Measurements from ENCODE around the gene ARL4A.
"Not testable (repeated sequence)": the region's sequence is repeated elsewhere in the genome, so short reads cannot be mapped to it uniquely, and the experiment has no call there.

Gene ARL4A

DNA sequence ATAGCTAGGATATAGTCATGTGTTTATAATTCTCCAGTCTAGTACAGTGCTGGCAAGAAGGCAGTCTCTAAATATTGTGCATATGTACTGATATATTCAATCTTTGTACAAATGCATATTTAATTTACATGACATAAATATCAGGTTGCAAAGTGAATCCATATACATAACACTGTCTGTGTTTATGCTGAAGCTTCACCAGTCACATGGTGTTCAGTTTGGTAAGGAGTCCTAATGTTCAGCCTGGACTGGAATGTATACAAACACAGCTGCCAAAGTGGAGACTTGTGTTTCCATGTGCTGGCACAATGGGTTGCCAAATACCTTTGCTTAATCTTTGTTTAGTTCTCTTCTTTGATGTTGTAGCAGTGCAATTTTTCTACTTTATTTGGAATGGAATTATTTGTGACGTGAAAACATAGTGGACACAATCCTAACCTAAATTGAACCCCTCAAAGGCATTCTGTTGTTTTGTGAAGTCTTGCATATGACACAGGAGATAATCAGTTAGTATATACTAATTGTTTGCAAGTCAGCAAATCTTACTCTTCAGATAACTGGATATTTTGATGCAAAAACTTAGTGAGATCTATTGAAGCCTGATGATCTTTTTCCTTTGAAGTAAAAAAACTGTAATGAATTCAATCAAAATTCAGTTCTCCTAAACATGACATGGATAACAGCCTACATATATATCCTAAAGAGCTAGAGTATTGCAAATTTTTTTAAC is 17.3 kb upstream of the ARL4A start:
- no peak for DNase-seq (ENCODE audit: low read depth in 2 of 2)

- no peak for DNase-seq (ENCODE audit: low read depth in 2 of 2)
Measured at GRCh38 chr7:12670743-12671520, 16.5 kb upstream of the ARL4A start.

DNA sequence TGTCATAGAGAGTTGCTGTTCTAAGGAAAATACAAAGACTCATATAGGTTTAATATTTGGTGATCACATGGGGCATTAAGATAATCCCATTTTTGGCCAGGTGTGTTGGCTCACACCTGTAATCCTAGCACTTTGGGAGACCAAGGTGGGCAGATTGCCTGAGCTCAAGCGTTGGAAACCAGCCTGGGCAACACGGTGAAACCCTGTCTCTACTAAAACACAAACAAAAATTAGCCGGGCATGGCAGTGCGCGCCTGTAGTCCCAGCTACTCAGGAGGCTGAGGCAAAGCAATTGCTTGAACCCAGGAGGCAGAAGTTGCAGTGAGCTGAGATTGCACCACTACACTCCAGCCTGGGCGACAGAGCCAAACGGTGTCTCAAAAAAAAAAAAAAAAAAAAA is 14.0 kb upstream of the ARL4A start:
- DNase-seq (ENCODE audit: low read depth in 2 of 2), result not testable (repeated sequence)

DNA sequence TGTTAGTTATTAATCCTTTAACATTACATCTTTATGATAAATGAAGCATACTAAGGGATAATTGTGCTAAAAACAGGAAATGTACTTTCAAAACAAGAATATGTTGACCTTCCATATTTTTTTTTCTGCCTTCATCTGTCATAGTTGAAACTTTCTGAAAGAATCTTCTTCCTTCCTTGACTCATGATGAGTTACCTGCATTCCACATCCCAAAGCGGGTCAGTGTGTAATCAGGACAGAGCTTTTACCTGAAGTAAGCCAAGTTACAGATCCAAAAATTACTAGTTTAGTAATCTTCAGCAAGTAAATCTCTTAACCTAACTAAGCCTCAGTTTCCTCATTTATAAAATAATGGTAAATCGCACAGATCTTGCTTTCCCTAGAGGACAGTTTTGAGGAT is 13.4 kb upstream of the ARL4A start:
- no peak for DNase-seq (ENCODE audit: low read depth in 2 of 2)

DNA sequence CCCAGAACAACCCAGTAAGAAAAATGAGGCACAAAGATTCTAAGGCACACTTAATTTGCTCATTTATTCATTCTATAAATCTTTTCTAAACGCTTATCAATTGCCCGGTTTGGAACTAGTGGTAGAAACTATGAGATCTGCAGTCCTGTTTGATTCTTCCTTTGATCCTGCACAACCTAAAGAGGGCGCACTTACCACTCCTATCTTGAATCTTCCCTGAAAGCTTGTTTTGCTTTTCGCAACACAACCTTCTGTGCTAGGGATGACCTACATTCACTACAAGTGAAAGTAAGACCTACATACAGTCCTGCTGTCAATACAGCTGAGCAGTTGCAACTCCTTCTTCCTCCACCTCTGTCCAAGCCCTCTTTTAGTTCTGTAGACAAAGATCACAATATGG is 12.6 kb upstream of the ARL4A start:
- DNase-seq (ENCODE audit: low read depth in 2 of 2), result no peak

DNA sequence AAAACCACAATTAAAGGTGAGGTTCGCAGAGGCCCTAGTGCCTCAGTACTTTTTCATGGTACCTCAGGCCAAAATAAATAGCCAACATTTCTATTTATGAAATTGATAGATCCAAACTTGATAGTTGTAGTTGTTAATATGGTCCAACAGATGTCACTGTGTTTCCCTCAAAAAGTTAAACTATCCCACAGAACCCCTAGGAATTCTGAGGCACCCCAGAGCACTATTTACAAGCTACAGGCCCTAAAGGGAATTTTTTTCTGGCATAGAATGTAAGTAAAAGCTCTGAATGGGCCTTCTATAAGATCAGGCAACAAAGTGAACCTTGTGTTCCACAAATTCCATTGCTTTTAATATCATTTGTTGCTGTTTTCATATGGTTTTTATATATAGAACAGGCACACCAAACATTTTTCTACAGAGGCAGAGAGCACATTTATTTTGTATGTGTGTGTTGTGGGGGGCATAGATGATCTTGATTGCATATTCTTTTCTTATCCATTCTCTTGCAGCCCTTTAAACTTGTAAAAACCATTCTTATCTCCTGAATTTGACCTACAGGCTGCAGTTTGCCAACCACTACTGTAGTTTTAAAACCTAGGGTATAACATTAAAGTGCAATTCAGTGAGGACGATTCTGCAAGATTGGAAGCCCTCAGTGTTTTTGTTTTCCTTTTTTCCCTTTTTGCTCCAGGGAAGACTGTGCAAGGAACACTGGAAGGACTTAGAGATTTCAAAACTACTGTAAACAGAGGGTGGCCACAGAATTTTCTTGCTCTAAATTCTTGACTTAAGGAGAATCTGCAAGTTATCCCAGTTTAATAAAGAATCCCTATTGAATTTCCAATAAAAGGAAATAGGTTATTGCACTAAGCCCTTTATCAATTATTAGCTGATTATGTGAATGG is 3.5 kb upstream of the ARL4A start:
- DNase-seq (ENCODE audit: low read depth in 2 of 2), result no peak

DNA sequence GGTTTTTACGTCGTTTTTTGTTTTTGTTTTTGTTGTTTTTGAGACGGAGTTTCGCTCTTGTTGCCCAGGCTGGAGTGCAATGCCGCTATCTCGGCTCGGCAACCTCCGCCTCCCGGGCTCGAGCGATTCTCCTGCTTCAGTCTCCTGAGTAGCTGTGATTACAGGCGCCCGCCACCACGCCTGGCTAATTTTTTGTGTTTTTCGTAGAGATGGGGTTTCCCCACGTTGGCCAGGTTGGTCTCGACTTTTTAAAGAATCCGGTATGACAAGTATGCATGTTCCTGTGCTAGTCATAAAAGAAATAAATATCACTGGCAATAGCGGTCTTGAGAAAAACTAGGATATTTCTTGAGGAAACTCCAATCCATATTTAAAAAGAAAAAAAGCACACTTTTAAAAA is 2.7 kb upstream of the ARL4A start:
- DNase-seq (ENCODE audit: low read depth in 2 of 2), result no peak

- peak in 1 of 2 donors; percentile 4 for DNase-seq (ENCODE audit: low read depth in 2 of 2)
Measured at GRCh38 chr7:12685550-12685949, 1.9 kb upstream of the ARL4A start.

- peak; percentile 87 to 93 for DNase-seq (ENCODE audit: low read depth in 2 of 2)
Measured at GRCh38 chr7:12686234-12686890, 1.1 kb upstream of the ARL4A start.

DNA sequence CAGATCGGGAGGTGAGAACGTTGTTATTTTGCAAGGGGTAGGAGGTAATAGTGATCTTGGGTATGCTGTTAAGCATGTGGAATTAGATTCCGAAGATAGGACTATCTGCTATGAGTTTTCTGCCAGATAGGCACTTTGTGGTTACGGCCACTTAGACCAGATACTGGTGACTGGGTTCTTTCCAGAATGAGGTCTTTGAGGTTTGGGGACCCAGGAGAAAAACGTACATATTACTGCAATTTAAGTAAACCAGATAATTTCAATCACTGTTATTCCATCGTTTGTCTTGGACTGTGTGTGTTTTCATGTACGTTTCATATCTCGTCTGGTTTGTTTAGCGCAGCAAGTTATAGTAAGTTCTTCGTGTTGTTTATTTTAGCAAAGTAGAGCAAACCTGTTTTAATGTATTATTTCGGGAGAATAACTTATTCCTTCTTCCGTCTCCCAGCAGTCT is 312 bp downstream of the ARL4A start:
- DNase-seq (ENCODE audit: low read depth in 2 of 2), result no peak

- DNase-seq (ENCODE audit: low read depth in 2 of 2), result not testable (repeated sequence)
Measured at GRCh38 chr7:12688485-12689170, 1.2 kb downstream of the ARL4A start.

GRCh38 chr7:12689451-12689850 is 2.0 kb downstream of the ARL4A start:
- no peak for DNase-seq (ENCODE audit: low read depth in 2 of 2)

DNA sequence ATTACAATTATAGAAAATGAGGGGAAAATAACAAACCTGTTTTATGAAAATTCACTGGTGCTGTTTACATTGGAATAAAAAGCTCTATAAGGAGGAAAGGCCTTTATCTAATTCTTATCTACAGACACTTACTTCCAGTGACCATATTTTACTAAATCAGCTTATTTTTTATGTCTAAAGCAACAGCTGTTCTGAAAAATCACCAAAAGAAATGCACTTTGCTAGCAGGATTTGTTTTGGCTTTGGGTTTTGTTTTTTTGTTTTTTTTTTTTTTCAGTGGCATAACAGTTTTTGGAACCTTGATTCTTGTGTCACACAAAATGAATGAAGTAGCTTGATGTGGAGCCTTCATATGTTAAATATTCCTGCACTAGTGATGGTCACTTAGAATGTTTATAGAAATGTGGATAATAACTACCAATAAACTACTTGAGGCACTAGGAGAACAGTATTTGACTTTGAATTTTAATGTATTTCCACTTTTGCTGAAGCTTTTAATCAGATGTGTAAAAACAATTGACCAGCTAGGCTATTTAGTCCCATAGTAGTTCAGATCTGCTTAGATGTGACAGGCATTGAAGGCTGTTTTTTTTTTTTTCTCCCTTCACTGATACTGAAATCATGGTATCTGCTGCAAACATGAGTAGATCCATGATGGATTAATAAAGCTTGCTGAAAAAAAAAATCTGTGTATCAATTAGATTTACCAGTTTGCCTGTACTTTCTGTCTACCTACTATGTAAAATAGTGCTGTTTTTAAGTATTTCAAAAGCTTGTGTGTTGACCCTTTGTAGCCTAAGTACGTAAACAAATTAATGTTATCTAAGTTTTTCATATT is 2.8 kb downstream of the ARL4A start:
- no peak for DNase-seq (ENCODE audit: low read depth in 2 of 2)

DNA sequence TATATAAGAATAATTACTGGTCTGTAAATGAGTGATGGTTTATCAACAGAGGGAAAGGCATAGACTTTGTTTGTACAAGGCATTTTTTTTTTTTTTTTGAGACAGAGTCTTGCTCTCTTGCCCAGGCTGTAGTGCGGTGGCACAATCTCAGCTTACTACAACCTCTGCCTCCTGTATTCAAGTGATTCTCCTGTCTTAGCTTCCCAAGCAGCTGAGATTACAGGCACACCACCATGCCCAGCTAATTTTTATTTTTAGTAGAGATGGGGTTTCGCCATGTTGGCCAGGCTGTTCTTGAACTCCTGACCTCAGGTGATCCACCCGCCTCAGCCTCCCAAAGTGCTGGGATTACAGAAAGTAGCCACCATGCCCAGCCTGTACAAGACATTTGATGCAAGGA is 4.0 kb downstream of the ARL4A start:
- not testable (repeated sequence) for DNase-seq (ENCODE audit: low read depth in 2 of 2)

DNA sequence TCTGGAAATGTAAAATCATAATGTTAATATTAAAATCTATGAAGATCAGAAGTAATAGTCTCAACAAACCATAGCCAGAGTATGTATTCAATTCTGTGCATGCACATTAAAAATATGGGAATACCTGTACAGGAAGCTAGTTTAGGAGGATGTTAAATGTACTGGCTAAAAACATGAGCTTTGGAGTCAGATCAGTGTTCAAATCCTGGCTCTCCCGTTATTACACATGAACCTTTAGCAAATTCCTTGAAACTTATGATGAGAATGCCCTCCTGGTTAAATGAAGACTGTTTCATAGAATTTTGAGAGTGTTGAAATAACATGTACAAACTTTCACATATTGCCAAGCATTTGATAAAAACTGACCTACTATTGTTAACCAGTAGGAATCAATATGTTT is 4.6 kb downstream of the ARL4A start:
- DNase-seq (ENCODE audit: low read depth in 2 of 2), result no peak

DNA sequence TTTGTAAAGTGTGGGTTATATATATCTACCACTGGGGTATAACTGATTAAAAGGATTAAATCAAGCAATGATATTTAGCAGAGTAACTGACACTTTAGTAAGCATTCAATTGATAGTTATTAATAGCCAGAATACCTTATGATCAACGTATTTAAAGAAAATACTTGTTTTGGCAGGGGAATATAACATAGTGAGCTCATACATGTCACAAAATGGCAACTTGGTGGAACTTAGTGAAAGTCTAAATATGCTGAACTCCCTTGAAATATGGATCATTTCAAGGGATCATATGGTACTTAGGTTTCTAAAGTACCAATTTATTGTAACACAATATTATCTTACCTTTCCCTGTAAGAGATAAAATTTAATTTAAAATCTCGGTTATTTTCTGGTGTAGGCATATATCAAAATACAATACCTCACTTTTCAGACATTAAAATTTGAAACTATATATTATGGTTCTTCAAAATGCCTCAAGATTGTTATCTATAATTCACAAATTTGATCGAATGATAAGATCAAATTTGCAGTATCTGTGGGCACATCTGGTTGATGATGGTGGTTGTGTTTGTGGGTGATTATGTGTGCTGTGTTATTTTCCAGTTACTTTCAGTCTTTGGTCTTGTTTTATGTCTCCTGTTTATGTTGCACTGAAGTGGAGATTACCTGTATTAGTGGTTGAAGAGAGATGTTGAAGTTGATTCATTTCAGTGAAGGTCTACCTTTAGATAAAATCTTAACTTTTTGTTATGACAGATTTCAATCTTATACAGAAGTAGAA is 5.2 kb downstream of the ARL4A start:
- no peak for DNase-seq (ENCODE audit: low read depth in 2 of 2)

GRCh38 chr7:12694817-12695216 is 7.4 kb downstream of the ARL4A start:
- no peak for DNase-seq (ENCODE audit: low read depth in 2 of 2)

GRCh38 chr7:12695965-12696364 is 8.5 kb downstream of the ARL4A start:
- DNase-seq (ENCODE audit: low read depth in 2 of 2), result no peak

DNA sequence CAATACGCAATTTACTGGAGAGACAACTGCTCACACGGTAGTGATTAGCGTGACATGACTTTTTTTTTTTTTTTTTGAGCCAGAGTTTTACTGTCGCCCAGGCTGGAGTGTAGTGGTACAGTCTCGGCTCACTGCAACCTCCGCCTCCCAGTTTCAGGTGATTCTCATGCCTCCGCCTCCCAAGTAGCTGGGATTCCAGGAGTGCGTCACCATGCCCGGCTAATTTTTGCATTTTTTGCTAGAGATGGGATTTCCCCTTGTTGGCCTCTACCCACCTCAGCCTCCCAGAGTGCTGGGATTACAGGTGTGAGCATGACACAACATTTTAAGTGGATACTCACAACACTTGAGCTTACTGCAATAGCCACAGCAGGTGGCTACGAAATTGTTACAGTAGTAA is 11.9 kb downstream of the ARL4A start:
- DNase-seq (ENCODE audit: low read depth in 2 of 2), result no peak

Data from stimulated activated CD8-positive, alpha-beta memory T cell treated with anti-CD3 and anti-CD28 coated beads, Interleukin-7, amount 100 ng/mL, for 4 hours (primary cell).